Measurements from ENCODE around the gene SMAD3.
"Not testable (repeated sequence)": the region's sequence is repeated elsewhere in the genome, so short reads cannot be mapped to it uniquely, and the experiment has no call there.

SMAD3 gene
- 56.1 to 57.6 reads per million in 2 donors for total RNA-seq

DNA sequence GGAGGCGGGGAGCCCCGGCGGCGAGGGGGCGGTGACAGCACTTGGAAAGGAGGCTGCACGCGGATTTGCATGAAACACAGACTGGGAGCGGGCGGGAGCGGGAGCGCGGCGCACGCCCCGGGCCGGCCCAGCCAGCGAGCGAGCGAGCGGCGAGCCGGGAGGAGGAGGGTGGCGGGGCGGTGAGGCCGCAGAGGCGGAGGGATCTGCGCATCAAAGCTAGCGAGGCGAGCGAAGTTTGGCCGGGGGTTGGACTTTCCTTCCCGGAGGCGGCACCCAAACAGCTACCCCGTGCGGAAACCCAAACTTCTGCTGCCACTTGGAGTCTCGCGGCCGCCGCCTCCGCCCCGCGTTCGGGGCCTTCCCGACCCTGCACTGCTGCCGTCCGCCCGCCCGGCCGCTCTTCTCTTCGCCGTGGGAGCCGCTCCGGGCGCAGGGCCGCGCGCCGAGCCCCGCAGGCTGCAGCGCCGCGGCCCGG is at the start of gene SMAD3:
SMAD3 (plus strand) TSS at position 72 of the 475 bp plus-strand sequence. CDS start 553 bp downstream, outside the sequence.
- DNase-seq: peak; percentile 50 to 90 (median 60)

- no peak for DNase-seq
These were observed 48.1 kb upstream of the SMAD3 start for GRCh38 chr15:67017311-67017710.

DNA sequence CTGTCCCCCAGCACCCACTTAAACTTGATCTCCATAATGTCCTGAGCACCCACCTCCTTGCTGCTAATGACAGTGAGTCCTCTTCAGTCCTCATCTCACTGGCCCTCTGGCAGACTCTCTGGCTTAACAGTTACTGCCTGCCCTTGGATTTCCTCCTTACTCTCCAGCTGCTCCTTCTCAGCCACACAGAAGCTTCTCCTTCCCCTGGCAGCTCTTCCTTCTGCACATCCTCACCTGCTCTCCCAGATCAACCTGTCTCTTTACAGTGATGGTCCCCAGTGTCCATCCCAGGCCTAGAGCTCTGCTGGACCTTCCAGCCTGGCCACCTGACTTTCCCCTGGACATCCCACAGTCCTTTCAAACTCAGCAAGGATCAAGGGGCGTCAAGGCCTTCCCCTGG is 47.4 kb upstream of the SMAD3 start:
- DNase-seq: no peak

- no peak for DNase-seq
These were observed 47.0 kb upstream of the SMAD3 start for GRCh38 chr15:67018441-67018840.

DNA sequence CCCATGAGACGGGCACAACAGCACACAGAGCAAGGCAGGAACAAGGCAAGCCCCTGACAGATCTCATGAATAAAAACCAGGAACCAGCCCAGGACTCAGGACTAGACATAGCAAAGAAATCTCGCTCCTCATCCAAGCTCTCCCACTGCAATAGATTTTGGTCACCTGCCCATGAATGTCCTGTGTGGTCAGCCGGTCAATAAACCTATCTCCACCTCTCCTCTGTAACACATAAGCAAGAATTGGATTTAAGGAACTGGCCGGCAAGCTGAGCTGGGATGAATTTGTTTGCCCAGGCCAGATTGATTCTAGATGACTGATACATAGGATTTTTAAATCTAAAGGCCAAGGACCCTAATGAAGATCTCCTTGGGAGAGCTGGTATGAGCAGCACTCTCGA is 46.3 kb upstream of the SMAD3 start:
- no peak for DNase-seq

GRCh38 chr15:67019884-67020520 is 45.4 kb upstream of the SMAD3 start:
- no peak for DNase-seq

GRCh38 chr15:67020668-67021067 is 44.7 kb upstream of the SMAD3 start:
- DNase-seq: not testable (repeated sequence)

- DNase-seq: no peak
These were observed 43.9 kb upstream of the SMAD3 start for GRCh38 chr15:67021455-67021854.

- DNase-seq: no peak
These were observed 42.8 kb upstream of the SMAD3 start for GRCh38 chr15:67022587-67023105.

DNA sequence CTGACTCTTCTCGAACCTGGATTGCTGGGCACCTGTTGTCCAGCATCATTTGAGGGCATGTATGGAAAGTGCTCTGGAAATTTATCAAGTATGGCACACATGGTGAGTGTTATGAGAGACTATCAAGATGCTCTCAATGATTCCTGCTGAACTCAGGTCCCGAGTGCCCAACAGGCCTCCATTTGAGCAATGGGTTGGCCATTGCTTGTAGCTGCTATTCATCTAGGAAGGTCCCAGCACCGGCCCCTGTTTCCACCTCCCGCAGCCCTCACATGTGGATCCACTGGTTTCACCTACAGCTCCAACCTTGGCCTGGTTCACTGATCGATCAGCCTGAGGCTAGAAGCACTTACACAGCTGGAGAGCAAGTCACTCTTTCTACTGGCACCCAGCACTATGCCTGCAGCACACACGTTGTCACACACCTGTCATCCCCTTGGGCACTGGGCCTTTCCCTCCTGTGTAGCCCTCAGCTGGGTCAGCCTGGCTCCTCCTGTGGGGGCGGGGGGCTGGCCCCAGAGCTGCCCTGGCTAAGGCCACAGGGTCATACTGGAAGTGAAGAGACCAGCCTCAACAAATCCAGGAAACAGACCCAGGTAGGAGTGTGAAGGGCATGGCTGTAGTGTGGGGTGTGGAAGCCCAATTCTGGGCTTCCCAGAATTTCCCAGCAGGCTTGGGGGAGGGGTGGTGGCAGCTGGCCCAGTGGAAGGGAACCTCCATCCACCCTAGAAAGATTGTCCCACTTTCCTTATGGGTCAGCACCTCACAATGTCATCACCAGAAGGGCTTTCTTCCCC is 41.7 kb upstream of the SMAD3 start:
- DNase-seq: no peak

DNA sequence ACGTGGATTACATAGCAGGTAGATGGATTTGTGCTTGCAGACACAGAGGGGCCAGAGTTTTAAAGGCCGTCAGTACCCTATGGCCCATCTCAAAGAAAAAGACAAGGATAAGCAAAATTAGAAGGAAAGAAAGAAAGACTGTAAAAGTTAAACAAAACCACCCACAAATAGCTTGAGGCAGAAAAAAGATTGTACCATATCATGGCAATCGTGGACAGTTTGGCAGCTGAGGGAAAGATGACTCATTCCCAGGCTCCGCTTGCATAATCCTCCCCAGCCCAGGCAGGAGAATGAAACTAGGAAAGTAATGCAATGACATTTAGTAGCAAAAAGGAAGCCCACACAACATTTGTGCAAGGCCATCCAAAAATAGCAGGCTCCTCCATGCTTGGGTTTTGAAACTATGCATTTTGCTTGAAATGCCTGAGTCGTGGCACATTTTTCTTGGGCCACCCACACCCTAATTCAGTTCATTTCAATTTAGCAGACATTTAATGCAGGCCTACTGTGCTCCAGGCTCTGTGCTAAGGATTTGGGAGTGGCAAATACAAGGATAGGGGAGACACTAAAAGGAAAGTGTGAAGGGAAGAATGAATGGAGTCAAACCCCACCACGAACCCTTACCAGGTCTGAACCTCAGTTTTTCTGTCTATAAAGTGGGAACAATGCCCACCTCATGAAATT is 40.9 kb upstream of the SMAD3 start:
- DNase-seq: peak in 2 of 5 experiments; percentile 12 to 49

- DNase-seq: no peak
These were observed 40.4 kb upstream of the SMAD3 start for GRCh38 chr15:67024998-67025368.

DNA sequence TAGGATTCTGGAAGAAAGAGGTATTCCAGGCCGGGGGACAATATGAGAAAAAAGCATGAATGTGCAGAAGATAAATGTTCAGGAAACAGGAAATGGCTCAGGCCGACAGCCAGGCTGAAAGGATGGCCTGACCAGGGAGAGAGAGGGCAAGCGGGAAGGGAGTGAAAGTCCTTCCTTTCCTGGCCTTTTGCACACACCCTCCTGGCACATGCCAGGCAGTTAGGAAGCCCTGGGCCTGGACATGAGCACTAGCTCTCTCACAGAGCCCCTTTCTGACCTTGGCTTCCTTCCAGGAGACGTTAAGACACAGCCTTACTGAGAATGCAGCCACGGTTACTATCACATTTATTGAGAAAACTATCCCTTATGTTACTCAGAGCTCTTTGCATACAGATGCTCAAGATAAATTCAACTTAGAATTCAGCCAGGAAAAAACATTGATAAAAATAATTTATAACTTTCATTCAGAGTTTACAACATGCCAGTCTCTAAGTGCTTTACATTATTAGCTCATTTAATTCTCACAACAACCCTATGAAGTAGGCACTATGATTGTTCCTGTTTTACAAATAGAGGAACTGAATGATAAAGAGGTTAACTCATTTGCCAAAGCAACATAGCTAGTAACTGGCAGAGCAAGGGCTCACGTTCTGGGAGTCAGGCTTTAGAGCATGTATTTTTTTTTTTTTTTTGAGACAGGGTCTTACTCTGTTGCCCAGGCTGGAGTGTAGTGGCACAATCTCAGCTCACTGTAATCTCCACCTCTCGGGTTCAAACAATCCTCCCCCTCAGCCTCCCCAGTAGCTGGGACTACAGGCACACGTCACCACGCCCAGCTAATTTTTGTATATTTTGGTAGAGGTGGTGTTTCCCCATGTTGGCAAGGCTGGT is 39.4 kb upstream of the SMAD3 start:
- no peak for DNase-seq

GRCh38 chr15:67026610-67026967 is 38.8 kb upstream of the SMAD3 start:
- DNase-seq: no peak

- not testable (repeated sequence) for DNase-seq
These were observed 37.0 kb upstream of the SMAD3 start for GRCh38 chr15:67028440-67028839.

DNA sequence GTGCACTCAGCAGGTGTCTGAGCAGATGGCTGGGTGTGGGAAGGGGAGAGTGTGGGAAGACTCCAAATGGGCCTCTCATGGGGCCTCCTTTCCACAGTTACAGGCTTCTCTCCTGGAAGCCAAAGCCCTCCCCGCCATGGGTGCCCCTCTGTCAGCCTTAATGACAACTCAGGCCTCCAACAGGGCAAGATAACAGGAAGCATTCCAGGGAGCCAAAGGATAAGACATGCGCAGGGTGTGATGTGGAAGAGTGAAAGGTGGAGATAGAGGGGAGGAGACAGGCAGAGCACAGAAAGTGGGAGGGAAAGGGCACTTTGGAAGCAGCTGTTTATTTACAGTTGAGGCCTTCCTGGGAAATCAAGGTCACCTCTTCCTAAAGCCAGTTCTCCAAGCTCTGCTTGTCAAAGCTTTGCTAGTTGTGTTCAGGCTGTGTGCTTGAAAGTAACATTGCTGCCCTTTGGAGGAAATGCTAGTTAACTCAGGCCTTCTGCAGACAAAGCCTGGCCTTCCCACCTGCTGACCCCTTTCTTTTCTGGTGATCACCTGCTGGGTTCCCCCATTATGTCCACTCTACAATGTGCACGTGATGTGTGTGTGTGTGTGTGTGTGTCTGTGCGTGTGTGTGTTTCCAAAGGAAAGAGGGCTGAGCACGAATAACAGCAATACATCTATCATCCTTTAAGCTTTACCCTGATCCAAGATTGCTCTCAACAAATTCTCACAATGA is 35.2 kb upstream of the SMAD3 start:
- DNase-seq: no peak

GRCh38 chr15:67031331-67031730 is 34.1 kb upstream of the SMAD3 start:
- no peak for DNase-seq

DNA sequence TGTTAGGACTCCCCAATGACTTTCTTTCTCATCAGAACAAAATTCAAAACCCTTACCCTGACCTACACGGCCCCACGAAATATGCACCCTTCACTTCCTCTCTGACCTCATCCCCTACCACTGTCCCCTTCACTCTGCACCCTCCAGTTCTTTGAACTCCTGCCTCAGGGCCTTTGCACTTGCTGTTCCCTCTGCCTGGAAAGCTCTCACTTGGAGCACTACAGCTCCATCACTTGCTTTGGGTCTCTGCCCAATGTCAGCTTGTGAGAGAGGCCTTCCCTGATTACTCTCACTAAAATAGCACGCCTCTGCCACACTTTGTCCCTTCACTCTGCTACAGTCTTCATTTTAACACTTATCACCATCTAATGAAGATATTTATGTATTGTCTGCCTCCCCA is 32.8 kb upstream of the SMAD3 start:
- DNase-seq: no peak

DNA sequence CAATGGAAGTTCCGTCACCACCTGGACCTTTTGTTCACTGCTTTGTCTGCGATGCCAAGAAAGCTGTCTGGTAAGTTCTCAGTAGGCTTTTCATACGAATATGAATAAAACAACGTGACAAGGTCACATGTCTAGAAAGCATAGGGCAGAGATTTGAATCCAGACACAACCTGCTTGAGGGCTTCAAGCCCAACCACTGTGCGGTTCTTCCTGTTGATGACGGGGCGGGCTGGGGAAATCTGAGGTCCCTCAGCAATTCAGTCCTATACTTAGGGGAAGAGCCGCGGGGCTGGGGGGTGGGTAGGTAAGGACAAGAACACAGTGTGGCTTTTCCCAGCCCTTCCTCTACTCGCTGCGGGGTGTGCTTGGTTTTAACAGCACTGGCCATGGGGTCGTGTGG is 32.4 kb upstream of the SMAD3 start:
- DNase-seq: peak in 2 of 5 experiments; percentile 27 to 77

- DNase-seq: peak in 2 of 5 experiments; percentile 21 to 44
These were observed 31.8 kb upstream of the SMAD3 start for GRCh38 chr15:67033571-67034044.

- DNase-seq: no peak
These were observed 29.5 kb upstream of the SMAD3 start for GRCh38 chr15:67035886-67036285.
